H9 (cell line): ENCODE data around the gene NOS1AP. TPM values are rescaled to one million over a fixed set of nuclear protein-coding genes. Genes with fewer than 3 reads are reported as not detected.
A peak's percentile ranks its signal among the peaks of the same experiment; 100 is the strongest.

ENCODE experiments used
- DNase-seq: peaks from one replicate; pipeline ENCODE4 v3.0.0-alpha.2; 2017
- H2AFZ ChIP-seq: one replicate; pipeline ENCODE4 v1.6.1; 2013; ENCODE audit warnings: mild to moderate bottlenecking, low read length, control low read depth, moderate library complexity
- H2AK5ac ChIP-seq: 2 replicates; pipeline ENCODE4 v1.6.1; 2013; ENCODE audit warnings: low read length, control low read depth, mixed read lengths; ENCODE audit not compliant: insufficient read length
- H2BK120ac ChIP-seq: one replicate; pipeline ENCODE4 v1.6.1; 2013; ENCODE audit warnings: low read depth, mild to moderate bottlenecking, low read length, control low read depth, inconsistent platforms; ENCODE audit not compliant: poor library complexity, severe bottlenecking
- H2BK12ac ChIP-seq: 2 replicates; pipeline ENCODE4 v1.6.1; 2013; ENCODE audit warnings: low read length, control low read depth, mixed read lengths, low read depth; ENCODE audit not compliant: insufficient read length
- H2BK15ac ChIP-seq: 2 replicates; pipeline ENCODE4 v1.6.1; 2013; ENCODE audit warnings: low read depth, low read length, control low read depth
- H2BK20ac ChIP-seq: one replicate; pipeline ENCODE4 v1.6.1; 2013; ENCODE audit warnings: low read depth, mild to moderate bottlenecking, low read length, control low read depth, inconsistent platforms; ENCODE audit not compliant: poor library complexity, severe bottlenecking
- H2BK5ac ChIP-seq: 2 replicates; pipeline ENCODE4 v1.6.1; 2013; ENCODE audit warnings: low read length, control low read depth, mixed read lengths; ENCODE audit not compliant: insufficient read length
- H3K14ac ChIP-seq: 2 replicates; pipeline ENCODE4 v1.6.1; 2013; ENCODE audit warnings: low read length, control low read depth; ENCODE audit not compliant: insufficient read depth
- H3K18ac ChIP-seq: 2 replicates; pipeline ENCODE4 v1.6.1; 2013; ENCODE audit warnings: low read depth, mild to moderate bottlenecking, mixed read lengths, low read length, control low read depth; ENCODE audit not compliant: insufficient read length
- H3K23ac ChIP-seq: 2 replicates; pipeline ENCODE4 v1.6.1; 2013; ENCODE audit warnings: low read length, control low read depth, mixed read lengths, low read depth; ENCODE audit not compliant: insufficient read length
- H3K23me2 ChIP-seq: 2 replicates; pipeline ENCODE4 v1.6.1; 2013; ENCODE audit warnings: low read depth, mild to moderate bottlenecking, mixed read lengths, low read length, control low read depth; ENCODE audit not compliant: insufficient read length, poor library complexity, severe bottlenecking
- H3K27ac ChIP-seq: 2 replicates; pipeline ENCODE4 v1.5.1; 2013; ENCODE audit warnings: low read length, control low read depth, mixed read lengths, low read depth; ENCODE audit not compliant: insufficient read length
- H3K27me3 ChIP-seq: 2 replicates; pipeline ENCODE4 v1.6.1; 2013; ENCODE audit warnings: low read length, control low read depth, inconsistent platforms; ENCODE audit not compliant: insufficient read depth
- H3K4ac ChIP-seq: 2 replicates; pipeline ENCODE4 v1.6.1; 2013; ENCODE audit warnings: low read depth, mild to moderate bottlenecking, control low read depth, inconsistent platforms, low read length, moderate library complexity
- H3K4me1 ChIP-seq: 2 replicates; pipeline ENCODE4 v1.6.1; 2013; ENCODE audit warnings: low read length, control low read depth, inconsistent platforms; ENCODE audit not compliant: insufficient read depth
- H3K4me2 ChIP-seq: 2 replicates; pipeline ENCODE4 v1.6.1; 2013; ENCODE audit warnings: low read length, control low read depth, mixed read lengths; ENCODE audit not compliant: insufficient read length, insufficient read depth
- H3K56ac ChIP-seq: 2 replicates; pipeline ENCODE4 v1.6.1; 2013; ENCODE audit warnings: low read depth, mild to moderate bottlenecking, mixed read lengths, low read length, control low read depth; ENCODE audit not compliant: insufficient read length
- H3K79me1 ChIP-seq: 2 replicates; pipeline ENCODE4 v1.6.1; 2013; ENCODE audit warnings: low read depth, mild to moderate bottlenecking, moderate library complexity, low read length, control low read depth, inconsistent platforms; ENCODE audit not compliant: insufficient read depth, poor library complexity, severe bottlenecking
- H3K79me2 ChIP-seq: 2 replicates; pipeline ENCODE4 v1.6.1; 2013; ENCODE audit warnings: low read length, control low read depth, inconsistent platforms; ENCODE audit not compliant: insufficient read depth
- H3K9ac ChIP-seq: 2 replicates; pipeline ENCODE4 v1.6.1; 2013; ENCODE audit warnings: low read length, control low read depth, mixed read lengths; ENCODE audit not compliant: insufficient read length; ENCODE audit errors: extremely low read depth
- H3K9me3 ChIP-seq: one replicate; pipeline ENCODE4 v1.6.1; 2013; ENCODE audit warnings: low read depth, low read length, inconsistent platforms; ENCODE audit not compliant: control insufficient read depth
- H3T11ph ChIP-seq: one replicate; pipeline ENCODE4 v1.6.1; 2013; ENCODE audit warnings: mild to moderate bottlenecking, low read length, control low read depth, inconsistent platforms
- H4K20me1 ChIP-seq: one replicate; pipeline ENCODE4 v1.6.1; 2013; ENCODE audit not compliant: control insufficient read depth, insufficient read length, insufficient read depth
- H4K5ac ChIP-seq: 2 replicates; pipeline ENCODE4 v1.6.1; 2013; ENCODE audit warnings: low read depth, mild to moderate bottlenecking, mixed read lengths, low read length, control low read depth; ENCODE audit not compliant: insufficient read length
- H4K8ac ChIP-seq: replicated peaks from 2 replicates; pipeline ENCODE4 v1.6.1; 2013; ENCODE audit warnings: low read length, control low read depth, mixed read lengths, low read depth; ENCODE audit not compliant: insufficient read length
- H4K91ac ChIP-seq: 2 replicates; pipeline ENCODE4 v1.6.1; 2013; ENCODE audit warnings: low read depth, mild to moderate bottlenecking, moderate library complexity, mixed read lengths, low read length, control low read depth; ENCODE audit not compliant: insufficient read length
- H3K27ac Mint-ChIP-seq, 3 experiments: 2 replicates in 2 of 3; 3 replicates in 1 of 3; pipeline ENCODE4 v1.8.0; 2020 to 2021; ENCODE audit warnings: mixed read lengths in 3 of 3, mild to moderate bottlenecking in 1 of 3, moderate library complexity in 1 of 3
- H3K27me3 Mint-ChIP-seq: 2 replicates; pipeline ENCODE4 v1.8.0; 2021; ENCODE audit warnings: low read depth, mild to moderate bottlenecking, moderate library complexity, mixed read lengths
- H3K36me3 Mint-ChIP-seq, 3 experiments: 2 replicates in 2 of 3; 3 replicates in 1 of 3; pipeline ENCODE4 v1.8.0; 2020 to 2021; ENCODE audit warnings: low read depth in 3 of 3, mixed read lengths in 3 of 3; ENCODE audit not compliant: insufficient read depth in 1 of 3
- H3K4me1 Mint-ChIP-seq, 2 experiments: 2 replicates each; pipeline ENCODE4 v1.8.0; 2020; ENCODE audit warnings: mixed read lengths in 2 of 2
- H3K4me3 Mint-ChIP-seq, 2 experiments: 2 replicates in 1 of 2; 3 replicates in 1 of 2; pipeline ENCODE4 v1.8.0; 2020 to 2021; ENCODE audit warnings: mild to moderate bottlenecking in 2 of 2, mixed read lengths in 2 of 2, moderate library complexity in 1 of 2
- H3K9me3 Mint-ChIP-seq, 2 experiments: 2 replicates in 1 of 2; 3 replicates in 1 of 2; pipeline ENCODE4 v1.8.0; 2020; ENCODE audit warnings: mild to moderate bottlenecking in 2 of 2, mixed read lengths in 2 of 2, moderate library complexity in 1 of 2
- WGBS: extraction: QIAGEN DNeasy Blood & Tissue Kit; methylation state at CpG from one replicate; pipeline ENCODE4 v1.1.7; 2013; ENCODE audit warnings: missing lambda C conversion rate, low lambda C conversion rate, mixed read lengths; ENCODE audit not compliant: insufficient read length; ENCODE audit errors: extremely low coverage; 5-methylcytosine and 5-hydroxymethylcytosine counted together
- total RNA-seq: library from RNA; stranded (reverse); gene quantifications from 2 replicates; pipeline ENCODE4 v1.2.1, GENCODE V29; 2021
- TF ChIP-seq, protein P1 (sequence below): fragments of 200-600 bp; sonication (generic); conservative IDR thresholded peaks from 3 replicates; pipeline ENCODE4 v1.8.0; 2021; ENCODE audit warnings: antibody characterized with exemption, mild to moderate bottlenecking

The NOS1AP gene
- total RNA-seq, 1 experiment from 2014 or later, result 8.4 TPM

DNA sequence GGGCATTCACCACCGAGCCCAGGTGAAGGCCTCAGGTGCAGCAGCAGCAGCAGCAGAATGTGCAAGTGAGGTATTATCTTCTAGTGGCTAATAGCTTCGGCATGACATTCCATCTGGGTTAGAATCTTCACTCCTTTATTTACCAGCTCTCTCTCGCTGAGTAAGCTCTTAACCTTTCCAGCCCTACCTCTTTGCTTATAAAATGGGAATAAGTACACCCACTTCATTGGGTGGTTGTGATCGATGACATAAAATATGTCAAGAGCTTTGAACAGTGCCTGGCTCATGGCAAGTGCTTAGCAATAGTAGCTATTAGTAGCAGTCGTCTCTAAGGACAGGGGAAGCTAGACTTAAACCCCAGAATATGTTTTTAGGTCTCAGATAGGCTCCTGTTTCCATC lies 149.5 kb downstream of the NOS1AP start:
- Mint-ChIP-seq H3K4me3 (no peak overlapping the region), H3K4me1 (peaks cover 81 to 82% of the 10 kb centered on the region in 2 experiments), H3K9me3 (no peaks in the 10 kb centered on the region), H3K36me3 (no peaks in the 10 kb centered on the region), H3K27ac (peak overlapping the region; percentile 25 to 57 (median 42); a peak in 3 of 7 replicates), H3K27me3 (peaks cover 1% of the 10 kb centered on the region; the same call in 1 of the 2 replicates)
- Histone ChIP-seq H3K9me3 (no peaks in the 10 kb centered on the region), H2BK120ac (no peak overlapping the region), H3K9ac (no peak overlapping the region), H2BK15ac (no peak overlapping the region), H4K8ac (no peak overlapping the region), H3K79me1 (no peaks in the 10 kb centered on the region), H3K4me1 (peaks cover 31% of the 10 kb centered on the region), H3K4ac (no peak overlapping the region), H2BK12ac (no peak overlapping the region), H3T11ph (no peak overlapping the region), H2BK5ac (no peak overlapping the region), H3K23me2 (no peaks in the 10 kb centered on the region), H2BK20ac (no peak overlapping the region), H3K14ac (no peak overlapping the region), H2AFZ (no peak overlapping the region), H3K27ac (no peak overlapping the region), H2AK5ac (no peak overlapping the region), H4K5ac (no peak overlapping the region), H3K27me3 (no peaks in the 10 kb centered on the region), H4K91ac (no peak overlapping the region), H4K20me1 (no peaks in the 10 kb centered on the region), H3K4me2 (no peak overlapping the region), H3K23ac (no peak overlapping the region), H3K56ac (no peak overlapping the region), H3K79me2 (0 out of 2 replicates have a peak, but pooled peaks cover 3% of the 10 kb centered on the region), H3K18ac (no peak overlapping the region)
- WGBS, result no CpG with 5 or more reads among the region's 5 CpGs
- DNase-seq, result no peak
- TF ChIP-seq, protein P1, sequence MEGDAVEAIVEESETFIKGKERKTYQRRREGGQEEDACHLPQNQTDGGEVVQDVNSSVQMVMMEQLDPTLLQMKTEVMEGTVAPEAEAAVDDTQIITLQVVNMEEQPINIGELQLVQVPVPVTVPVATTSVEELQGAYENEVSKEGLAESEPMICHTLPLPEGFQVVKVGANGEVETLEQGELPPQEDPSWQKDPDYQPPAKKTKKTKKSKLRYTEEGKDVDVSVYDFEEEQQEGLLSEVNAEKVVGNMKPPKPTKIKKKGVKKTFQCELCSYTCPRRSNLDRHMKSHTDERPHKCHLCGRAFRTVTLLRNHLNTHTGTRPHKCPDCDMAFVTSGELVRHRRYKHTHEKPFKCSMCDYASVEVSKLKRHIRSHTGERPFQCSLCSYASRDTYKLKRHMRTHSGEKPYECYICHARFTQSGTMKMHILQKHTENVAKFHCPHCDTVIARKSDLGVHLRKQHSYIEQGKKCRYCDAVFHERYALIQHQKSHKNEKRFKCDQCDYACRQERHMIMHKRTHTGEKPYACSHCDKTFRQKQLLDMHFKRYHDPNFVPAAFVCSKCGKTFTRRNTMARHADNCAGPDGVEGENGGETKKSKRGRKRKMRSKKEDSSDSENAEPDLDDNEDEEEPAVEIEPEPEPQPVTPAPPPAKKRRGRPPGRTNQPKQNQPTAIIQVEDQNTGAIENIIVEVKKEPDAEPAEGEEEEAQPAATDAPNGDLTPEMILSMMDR, result no peak
